ENCODE data around the gene ZNF765. TPM values are rescaled to one million over a fixed set of nuclear protein-coding genes. Genes with fewer than 3 reads are reported as not detected.
A peak's percentile ranks its signal among the peaks of the same experiment; 100 is the strongest.
"Not testable (repeated sequence)": the region's sequence is repeated elsewhere in the genome, so short reads cannot be mapped to it uniquely, and the experiment has no call there.

ZNF765 gene
- polyA plus RNA-seq, 3 donors: 1.5 to 5.0 (median 3.4) TPM

- Histone ChIP-seq H3K4me2 (replicated peaks; ENCODE audit: extremely low read depth, low read length, poor library complexity, severe bottlenecking) (peak overlapping the region; percentile 80), H3K27ac (ENCODE audit: low read depth in 1 of 2, low read length in 2 of 2) (peak overlapping the region; percentile 66 to 93), H3K9ac (ENCODE audit: insufficient read depth, low read length, poor library complexity, severe bottlenecking) (peak overlapping the region; percentile 90), H3K4me1 (ENCODE audit: control insufficient read depth in 1 of 2, insufficient read depth in 2 of 2, low read length in 2 of 2) (peaks cover 18 to 20% of the 10 kb centered on the region in 2 donors), H3K9me3 (replicated peaks in 1 of 2; ENCODE audit: control insufficient read depth in 1 of 2, insufficient read depth in 1 of 2, low read length in 2 of 2) (peaks cover 16 to 26% of the 10 kb centered on the region in 2 donors), H3K27me3 (ENCODE audit: control insufficient read depth in 2 of 2, insufficient read depth in 2 of 2, low read length in 2 of 2) (peaks cover 0 to 4% of the 10 kb centered on the region in 2 donors), H4K20me1 (ENCODE audit: insufficient read depth, low read length) (no peaks in the 10 kb centered on the region), H2AFZ (ENCODE audit: insufficient read depth, low read depth, low read length, poor library complexity, severe bottlenecking) (peak overlapping the region; percentile 99), H3K36me3 (replicated peaks in 1 of 2; ENCODE audit: control insufficient read depth in 1 of 2, insufficient read depth in 2 of 2, low read length in 2 of 2) (peaks cover 13 to 40% of the 10 kb centered on the region in 2 donors), H3K4me3 (replicated peaks in 1 of 3; ENCODE audit: low read depth in 2 of 3, low read length in 3 of 3) (peak overlapping the region; percentile 51 to 94 (median 91)), H3K79me2 (ENCODE audit: insufficient read depth, low read length) (peaks cover 27% of the 10 kb centered on the region)
- Mint-ChIP-seq H3K27ac (peak overlapping the region; percentile 93 to 96 (median 94)), H3K27me3 (ENCODE audit: low read depth in 3 of 3) (peaks cover 1 to 9% (median 6%) of the 10 kb centered on the region in 3 donors), H3K4me3 (peak overlapping the region; percentile 93 to 96), H3K9me3 (peaks cover 5 to 30% (median 22%) of the 10 kb centered on the region in 7 donors), H3K4me1 (peaks cover 19% of the 10 kb centered on the region), H3K36me3 (peaks cover 33 to 37% of the 10 kb centered on the region in 2 donors)
- no peak for TF ChIP-seq CTCF (IDR thresholded peaks at IDR 0.05)
- WGBS (ENCODE audit: insufficient coverage): under 1% methylated on average over 25 of the region's 30 CpGs
- DNase-seq: peak in 2 of 3 donors; percentile 6 to 8
- intact Hi-C loops (cut with micrococcal nuclease): loop anchor here (2.0 to 10.0 kb wide), 6 partner anchors 35 to 235 kb away; partner anchors contain the start of genes ZNF765 (in 2 of the 2) and ZNF813 (in 2 of the 2)
Observed at GRCh38 chr19:53432088-53432661, 37.2 kb downstream of the ZNF765 start.

- H3K27ac Mint-ChIP-seq; H4K20me1 ChIP-seq (ENCODE audit: insufficient read depth, low read length); H3K4me1 ChIP-seq (ENCODE audit: control insufficient read depth in 1 of 2, insufficient read depth in 2 of 2, low read length in 2 of 2); H2AFZ ChIP-seq (ENCODE audit: insufficient read depth, low read depth, low read length, poor library complexity, severe bottlenecking); intact Hi-C loops (cut with micrococcal nuclease); H3K4me2 ChIP-seq (replicated peaks; ENCODE audit: extremely low read depth, low read length, poor library complexity, severe bottlenecking); H3K4me3 Mint-ChIP-seq; DNase-seq; H3K9ac ChIP-seq (ENCODE audit: insufficient read depth, low read length, poor library complexity, severe bottlenecking); H3K79me2 ChIP-seq (ENCODE audit: insufficient read depth, low read length); H3K4me1 Mint-ChIP-seq; H3K27me3 ChIP-seq (ENCODE audit: control insufficient read depth in 2 of 2, insufficient read depth in 2 of 2, low read length in 2 of 2); H3K27me3 Mint-ChIP-seq (ENCODE audit: low read depth in 3 of 3); H3K27ac ChIP-seq (ENCODE audit: low read depth in 1 of 2, low read length in 2 of 2): not testable (repeated sequence)
- Mint-ChIP-seq H3K36me3 (peaks cover 63 to 93% of the 10 kb centered on the region in 2 donors), H3K9me3 (peaks cover 63 to 93% (median 87%) of the 10 kb centered on the region in 7 donors)
- Histone ChIP-seq H3K9me3 (replicated peaks in 1 of 2; ENCODE audit: control insufficient read depth in 1 of 2, insufficient read depth in 1 of 2, low read length in 2 of 2) (peaks cover 80 to 88% of the 10 kb centered on the region in 2 donors), H3K36me3 (replicated peaks in 1 of 2; ENCODE audit: control insufficient read depth in 1 of 2, insufficient read depth in 2 of 2, low read length in 2 of 2) (peaks cover 24 to 74% of the 10 kb centered on the region in 2 donors), H3K4me3 (replicated peaks in 1 of 3; ENCODE audit: low read depth in 2 of 3, low read length in 3 of 3) (peak overlapping the region in 1 of 3 experiments; percentile 25)
- no CpG with 5 or more reads among the region's 2 CpGs for WGBS (ENCODE audit: insufficient coverage)
Observed at GRCh38 chr19:53443809-53444208, 48.9 kb downstream of the ZNF765 start.

DNA sequence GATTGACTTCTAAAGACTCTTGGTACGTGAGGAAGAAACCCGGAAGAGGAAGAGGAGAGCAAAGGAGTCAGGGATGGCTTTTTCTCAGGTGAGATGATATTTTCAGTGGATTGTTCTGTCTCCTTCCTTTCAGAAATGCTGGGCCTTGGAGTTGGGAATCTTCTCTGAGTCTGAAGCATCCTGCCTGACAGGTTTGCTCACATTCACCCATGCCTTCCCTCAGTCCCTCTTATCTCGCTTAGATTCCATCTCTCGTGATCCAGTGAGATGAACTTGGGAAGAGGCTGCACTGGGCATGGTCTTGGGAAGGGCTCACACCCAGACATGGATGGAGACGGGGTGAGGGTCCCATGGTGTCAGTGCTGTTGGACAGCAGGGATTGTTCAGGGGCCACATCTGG, 52.2 kb downstream of the ZNF765 start:
- H3K9ac ChIP-seq (ENCODE audit: insufficient read depth, low read length, poor library complexity, severe bottlenecking); H3K4me1 Mint-ChIP-seq; H3K27me3 Mint-ChIP-seq (ENCODE audit: low read depth in 3 of 3); H4K20me1 ChIP-seq (ENCODE audit: insufficient read depth, low read length); H3K27ac Mint-ChIP-seq; intact Hi-C loops (cut with micrococcal nuclease); H3K27me3 ChIP-seq (ENCODE audit: control insufficient read depth in 2 of 2, insufficient read depth in 2 of 2, low read length in 2 of 2); H3K4me3 Mint-ChIP-seq; H3K4me2 ChIP-seq (replicated peaks; ENCODE audit: extremely low read depth, low read length, poor library complexity, severe bottlenecking); H3K4me1 ChIP-seq (ENCODE audit: control insufficient read depth in 1 of 2, insufficient read depth in 2 of 2, low read length in 2 of 2); DNase-seq; H2AFZ ChIP-seq (ENCODE audit: insufficient read depth, low read depth, low read length, poor library complexity, severe bottlenecking); H3K4me3 ChIP-seq (replicated peaks in 1 of 3; ENCODE audit: low read depth in 2 of 3, low read length in 3 of 3); H3K79me2 ChIP-seq (ENCODE audit: insufficient read depth, low read length); H3K27ac ChIP-seq (ENCODE audit: low read depth in 1 of 2, low read length in 2 of 2): not testable (repeated sequence)
- Mint-ChIP-seq H3K9me3 (peaks cover 66 to 96% (median 90%) of the 10 kb centered on the region in 7 donors), H3K36me3 (peaks cover 65 to 93% of the 10 kb centered on the region in 2 donors)
- H3K36me3 ChIP-seq (replicated peaks in 1 of 2; ENCODE audit: control insufficient read depth in 1 of 2, insufficient read depth in 2 of 2, low read length in 2 of 2): peaks cover 32 to 75% of the 10 kb centered on the region in 2 donors
- WGBS (ENCODE audit: insufficient coverage): 100% methylated on average over 2 of the region's 5 CpGs
- H3K9me3 ChIP-seq (replicated peaks in 1 of 2; ENCODE audit: control insufficient read depth in 1 of 2, insufficient read depth in 1 of 2, low read length in 2 of 2): peaks cover 83 to 88% of the 10 kb centered on the region in 2 donors

Measured in CD14-positive monocyte (primary cell).